Stimulated activated CD8-positive, alpha-beta memory T cell treated with anti-CD3 and anti-CD28 coated beads, Interleukin-15, amount 100 ng/mL, for 1 hour (primary cell): ENCODE results near the gene DTNB.
A peak's percentile ranks its signal among the peaks of the same experiment; 100 is the strongest.
"Not testable (repeated sequence)": the region's sequence is repeated elsewhere in the genome, so short reads cannot be mapped to it uniquely, and the experiment has no call there.

Experiments
- DNase-seq: peaks from one replicate; pipeline ENCODE4 v3.0.0-alpha.2; 2020; ENCODE audit warnings: low read depth

DTNB gene

DNA sequence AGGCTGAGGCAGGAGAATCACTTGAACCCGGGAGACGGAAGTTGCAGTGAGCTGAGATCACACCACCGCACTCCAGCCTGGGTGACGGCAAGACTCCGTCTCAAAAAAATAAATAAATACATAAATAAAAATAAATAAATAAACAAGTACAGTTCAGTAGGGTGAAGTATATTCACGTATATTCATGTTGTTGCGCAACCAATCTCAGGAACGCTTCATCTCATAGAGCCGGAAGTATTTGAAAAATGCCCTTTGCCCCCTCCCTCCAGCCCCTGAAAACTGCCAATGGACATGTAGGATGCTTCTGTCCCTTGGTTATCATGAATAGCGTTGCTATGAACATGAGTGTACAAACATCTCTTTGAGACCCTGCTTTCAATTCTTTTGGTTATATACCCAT, 132.0 kb downstream of the DTNB start:
- DNase-seq: no peak

- no peak for DNase-seq
Measured at GRCh38 chr2:25539136-25539535, 134.2 kb downstream of the DTNB start.

DNA sequence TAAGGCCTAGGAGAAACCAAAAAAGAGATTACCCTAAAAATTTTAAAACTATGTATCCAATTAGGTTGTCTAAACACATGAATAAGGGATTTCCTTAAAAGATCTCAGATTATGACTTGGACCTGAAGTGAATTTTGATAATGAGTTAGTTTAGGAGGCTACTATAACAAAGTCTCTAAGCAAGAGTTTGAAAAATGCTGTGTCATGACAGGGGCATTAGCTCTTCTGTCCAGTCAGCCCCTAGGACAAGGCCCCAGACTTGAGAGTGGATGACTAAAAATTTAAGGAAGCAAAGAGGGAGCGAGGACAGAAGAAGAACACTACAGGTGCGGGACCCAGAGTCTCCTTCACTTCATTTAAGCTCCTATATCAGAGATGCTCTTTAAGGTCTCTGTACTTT, 135.9 kb downstream of the DTNB start:
- DNase-seq: no peak

GRCh38 chr2:25535411-25536289, 137.7 kb downstream of the DTNB start:
- not testable (repeated sequence) for DNase-seq

DNA sequence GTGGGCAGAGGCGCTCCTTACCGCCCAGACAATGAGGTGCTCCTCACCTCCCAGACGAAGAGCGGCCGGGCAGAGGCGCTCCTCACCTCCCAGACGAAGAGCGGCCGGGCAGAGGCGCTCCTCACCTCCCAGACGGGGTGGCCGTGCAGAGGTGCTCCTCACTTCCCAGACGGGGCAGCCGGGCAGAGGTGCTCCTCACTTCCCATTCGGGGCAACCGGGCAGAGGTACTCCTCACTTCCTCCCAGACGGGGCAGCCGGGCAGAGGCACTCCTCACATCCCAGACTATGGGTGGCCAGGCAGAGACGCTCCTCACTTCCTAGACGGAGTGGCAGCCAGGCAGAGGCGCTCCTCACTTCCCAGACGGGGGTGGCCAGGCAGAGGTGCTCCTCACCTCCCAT, 138.4 kb downstream of the DTNB start:
- DNase-seq: not testable (repeated sequence)

GRCh38 chr2:25534455-25534854, 138.9 kb downstream of the DTNB start:
- DNase-seq: no peak

DNA sequence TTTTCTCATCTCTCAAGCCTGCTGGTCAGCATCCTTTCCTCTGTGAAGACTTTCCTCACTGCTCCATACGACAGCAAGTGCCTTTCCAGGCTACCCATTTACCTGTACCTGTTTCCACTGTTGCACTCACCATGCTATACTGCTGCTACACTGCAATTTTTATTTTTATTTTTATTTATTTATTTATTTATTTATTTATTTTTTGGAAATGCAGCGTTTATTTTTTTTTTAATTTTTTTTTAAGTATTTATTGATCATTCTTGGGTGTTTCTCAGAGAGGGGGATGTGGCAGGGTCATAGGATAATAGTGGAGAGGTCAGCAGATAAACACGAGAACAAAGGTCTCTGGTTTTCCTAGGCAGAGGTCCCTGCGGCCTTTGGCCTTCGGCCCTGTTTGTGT, 139.6 kb downstream of the DTNB start:
- DNase-seq: not testable (repeated sequence)

DNA sequence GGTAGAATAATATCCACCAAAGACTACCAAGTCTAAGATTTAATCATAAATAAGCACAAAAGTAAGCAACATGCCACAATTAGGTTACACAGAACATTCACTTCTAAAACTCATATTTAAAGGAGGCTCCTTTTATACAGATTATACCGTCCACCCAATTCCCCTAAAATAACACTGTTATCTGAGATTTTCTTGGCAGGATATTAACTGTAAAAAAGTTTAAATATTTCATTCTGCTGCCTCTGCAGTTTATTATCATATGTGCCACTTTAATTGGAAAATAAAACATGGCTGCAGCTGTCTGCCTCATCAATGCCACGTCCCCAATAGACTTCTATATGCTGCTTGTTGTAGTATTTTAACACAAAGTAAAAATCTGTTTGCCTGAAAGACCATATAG, 140.9 kb downstream of the DTNB start:
- DNase-seq: no peak

DNA sequence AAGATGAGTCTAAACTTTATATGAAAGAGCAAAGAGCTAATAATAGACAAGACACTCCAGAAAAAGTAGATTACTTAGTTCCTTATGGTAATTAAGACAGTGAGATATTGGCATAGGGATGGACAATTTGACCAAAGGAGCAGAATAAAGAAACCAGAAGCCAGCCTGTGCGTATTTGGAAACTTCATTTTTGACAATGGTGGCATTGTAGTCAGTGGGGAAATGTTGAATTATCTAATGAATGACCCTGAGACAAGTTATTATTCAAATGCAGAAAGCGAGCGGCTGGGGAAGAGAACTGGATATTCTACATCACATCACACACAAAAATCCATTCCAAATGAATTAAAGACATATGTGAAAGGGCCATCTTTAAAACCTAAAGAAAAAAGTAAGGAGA, 144.3 kb downstream of the DTNB start:
- no peak for DNase-seq

GRCh38 chr2:25528173-25528572, 145.2 kb downstream of the DTNB start:
- DNase-seq: no peak

- DNase-seq: no peak
Measured at GRCh38 chr2:25524507-25524906, 148.9 kb downstream of the DTNB start.

GRCh38 chr2:25523060-25523459, 150.3 kb downstream of the DTNB start:
- no peak for DNase-seq

DNA sequence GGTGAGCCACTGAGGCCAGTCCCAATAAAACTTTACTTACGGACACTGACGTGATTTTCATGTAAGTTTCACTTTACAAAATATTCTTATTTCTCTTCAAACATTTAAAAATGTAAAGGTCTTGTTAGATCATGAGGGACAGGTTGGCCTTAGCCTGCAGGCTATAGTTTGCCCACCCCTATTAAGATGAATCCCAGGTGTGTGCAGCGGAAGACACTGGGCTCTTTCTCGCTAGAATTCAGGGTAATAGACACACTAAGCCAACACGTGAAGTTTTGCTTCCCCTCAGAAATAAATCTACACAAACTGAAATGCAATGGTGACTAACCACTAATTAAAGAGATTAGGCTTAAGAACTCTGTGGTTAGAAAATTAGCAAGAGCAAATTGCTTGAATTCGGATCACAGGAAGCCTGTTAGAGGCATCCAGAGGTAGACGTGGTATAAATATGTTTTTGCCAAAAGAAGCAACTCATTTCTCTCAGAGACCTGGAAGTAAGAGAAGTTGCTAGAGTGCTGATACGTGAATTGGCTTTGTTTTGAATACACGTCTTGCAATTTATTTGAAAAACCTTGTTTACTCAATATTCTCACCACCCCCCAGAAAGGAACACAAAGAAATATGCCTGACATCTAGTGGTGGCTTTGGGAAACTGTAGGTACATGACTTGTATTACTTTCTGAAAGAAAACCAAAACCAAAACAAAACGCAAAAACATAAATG, 151.6 kb downstream of the DTNB start:
- DNase-seq: peak; percentile 9

- no peak for DNase-seq
Measured at GRCh38 chr2:25521126-25521525, 152.3 kb downstream of the DTNB start.

- no peak for DNase-seq
Measured at GRCh38 chr2:25517701-25518100, 155.7 kb downstream of the DTNB start.

DNA sequence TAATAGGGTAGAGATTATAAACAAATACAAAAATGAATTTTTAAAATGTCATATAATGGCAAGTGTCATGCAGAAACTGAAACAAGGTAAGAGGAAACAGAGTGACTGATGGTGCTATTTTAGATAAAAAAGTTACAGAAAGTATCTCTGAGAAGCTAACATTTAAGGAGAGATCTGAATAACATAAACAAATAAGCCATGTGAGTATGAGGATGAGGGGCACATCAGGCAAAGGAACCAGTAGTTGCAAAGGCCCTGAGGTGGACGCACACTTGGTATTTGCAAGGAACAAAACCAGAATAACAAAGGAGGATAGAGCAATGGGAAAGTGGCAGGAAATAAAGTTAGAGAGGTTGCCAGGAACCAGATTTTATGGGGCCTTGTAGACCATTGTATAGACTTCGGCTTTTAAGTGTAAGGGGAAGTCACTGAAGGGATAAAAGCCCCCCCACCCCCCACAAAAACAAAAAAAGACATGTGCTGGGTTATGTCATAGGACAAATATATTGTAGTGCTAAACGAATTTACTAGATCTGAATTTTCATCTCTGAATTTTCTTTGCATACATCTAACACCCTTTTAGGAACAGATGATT, 159.2 kb downstream of the DTNB start:
- no peak for DNase-seq

GRCh38 chr2:25512707-25513106, 160.7 kb downstream of the DTNB start:
- DNase-seq: no peak

GRCh38 chr2:25506226-25506625, 167.2 kb downstream of the DTNB start:
- no peak for DNase-seq

GRCh38 chr2:25505622-25506021, 167.8 kb downstream of the DTNB start:
- DNase-seq: no peak

DNA sequence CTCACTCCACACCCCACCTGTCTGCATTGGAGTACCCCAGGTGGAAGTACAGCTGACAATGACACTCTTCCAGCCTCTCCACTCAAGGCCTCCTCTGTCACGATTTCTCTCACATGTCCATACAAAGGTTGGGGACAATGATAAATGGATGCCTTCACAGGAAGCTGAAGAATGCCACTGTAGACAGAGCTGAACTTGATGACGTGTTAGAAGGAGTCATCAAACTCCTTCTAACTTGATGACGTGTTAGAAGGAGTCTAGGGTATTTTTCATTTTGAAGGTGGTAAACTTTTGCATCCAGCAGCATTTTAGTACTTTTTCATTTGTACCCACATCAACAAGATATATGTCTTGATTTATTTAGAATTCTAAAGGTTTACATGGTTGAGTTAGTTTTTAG, 168.2 kb downstream of the DTNB start:
- no peak for DNase-seq

GRCh38 chr2:25504266-25504665, 169.1 kb downstream of the DTNB start:
- DNase-seq: no peak

DNA sequence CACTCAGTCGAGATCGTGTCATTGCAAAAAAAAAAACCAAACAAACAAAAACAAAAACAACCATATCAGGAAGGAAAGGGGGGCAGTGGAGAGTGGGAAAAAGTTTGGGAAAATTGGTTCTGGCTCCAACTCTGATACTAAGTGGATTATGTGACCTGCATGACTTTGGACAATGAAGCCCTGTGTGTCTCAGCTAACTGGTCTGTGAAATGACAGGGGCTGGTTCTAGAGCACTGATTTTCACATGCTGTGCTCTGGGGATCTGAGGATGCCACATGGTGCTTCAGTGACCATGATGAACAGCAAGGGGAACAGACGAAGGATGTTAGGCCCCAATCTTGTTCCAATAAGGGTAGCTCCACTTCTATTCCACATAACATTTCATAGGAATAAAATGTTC, 174.2 kb downstream of the DTNB start:
- no peak for DNase-seq

DNA sequence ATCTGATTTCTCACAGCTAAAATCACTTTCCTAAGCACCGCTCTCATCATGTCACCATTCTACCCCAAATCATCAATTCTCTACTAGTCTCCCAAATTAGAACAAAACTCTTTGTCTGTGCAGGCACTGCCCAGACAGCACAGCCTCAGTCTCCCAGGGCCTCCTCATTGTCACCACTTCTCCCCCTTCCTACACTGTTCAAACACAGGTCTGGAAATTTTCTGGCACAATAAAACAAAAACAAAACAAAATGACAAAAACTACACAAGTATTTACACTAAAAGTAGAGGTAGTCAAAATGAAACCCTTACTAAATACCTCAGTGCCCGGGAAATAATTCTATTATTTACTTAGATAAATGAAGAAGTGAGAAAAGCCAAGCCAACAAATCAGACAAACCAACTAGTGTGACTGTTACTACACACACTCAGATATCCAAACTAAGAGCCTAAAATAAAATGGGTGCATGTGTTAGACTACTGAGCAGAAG, 175.4 kb downstream of the DTNB start:
- no peak for DNase-seq
